Activated gamma-delta T cell treated with anti-CD3 and anti-CD28 coated beads, Interleukin-2, amount 50 U/mL, for 16 hours (primary cell): ENCODE data around the gene CCDC88B.

Experiments used
- DNase-seq: peaks from one replicate; pipeline ENCODE4 v3.0.0-alpha.2; 2020; ENCODE audit warnings: low read depth

Gene CCDC88B

DNA sequence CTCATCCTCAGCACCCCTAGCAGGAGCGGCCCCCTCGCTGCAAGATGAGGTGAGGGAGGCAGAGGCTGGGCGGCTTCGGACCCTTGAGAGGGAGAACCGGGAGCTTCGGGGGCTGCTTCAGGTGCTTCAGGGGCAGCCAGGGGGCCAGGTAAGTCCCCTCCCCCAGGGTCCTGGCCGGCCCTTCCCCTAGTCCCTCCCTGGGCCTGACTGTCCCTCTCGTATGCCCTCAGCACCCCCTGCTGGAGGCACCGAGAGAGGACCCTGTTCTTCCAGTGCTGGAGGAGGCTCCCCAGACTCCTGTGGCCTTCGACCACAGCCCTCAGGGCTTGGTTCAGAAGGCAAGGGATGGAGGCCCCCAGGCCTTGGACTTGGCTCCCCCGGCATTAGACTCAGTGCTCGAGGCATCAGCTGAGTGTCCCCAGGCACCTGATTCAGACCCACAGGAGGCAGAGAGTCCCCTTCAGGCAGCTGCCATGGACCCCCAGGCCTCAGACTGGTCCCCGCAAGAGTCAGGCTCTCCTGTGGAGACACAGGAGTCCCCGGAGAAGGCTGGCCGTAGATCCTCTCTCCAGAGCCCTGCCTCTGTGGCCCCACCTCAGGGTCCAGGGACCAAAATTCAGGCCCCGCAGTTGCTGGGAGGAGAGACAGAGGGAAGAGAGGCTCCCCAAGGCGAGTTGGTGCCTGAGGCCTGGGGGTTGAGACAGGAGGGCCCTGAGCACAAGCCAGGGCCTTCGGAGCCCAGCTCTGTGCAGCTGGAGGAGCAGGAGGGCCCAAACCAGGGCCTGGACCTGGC is 4.0 kb downstream of the CCDC88B start:
- no peak for DNase-seq

DNA sequence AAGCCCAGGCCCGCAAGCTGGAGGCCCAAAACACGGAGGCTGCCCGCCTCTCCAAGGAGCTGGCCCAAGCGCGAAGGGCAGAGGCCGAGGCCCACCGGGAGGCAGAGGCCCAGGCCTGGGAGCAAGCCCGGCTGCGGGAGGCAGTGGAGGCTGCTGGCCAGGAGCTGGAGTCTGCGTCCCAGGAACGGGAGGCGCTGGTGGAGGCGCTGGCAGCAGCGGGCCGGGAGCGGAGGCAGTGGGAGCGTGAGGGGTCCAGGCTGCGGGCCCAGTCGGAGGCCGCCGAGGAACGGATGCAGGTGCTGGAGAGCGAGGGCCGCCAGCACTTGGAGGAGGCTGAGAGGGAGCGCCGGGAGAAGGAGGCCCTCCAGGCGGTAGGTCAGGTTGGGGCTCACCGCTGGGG is 4.8 kb downstream of the CCDC88B start:
- no peak for DNase-seq

DNA sequence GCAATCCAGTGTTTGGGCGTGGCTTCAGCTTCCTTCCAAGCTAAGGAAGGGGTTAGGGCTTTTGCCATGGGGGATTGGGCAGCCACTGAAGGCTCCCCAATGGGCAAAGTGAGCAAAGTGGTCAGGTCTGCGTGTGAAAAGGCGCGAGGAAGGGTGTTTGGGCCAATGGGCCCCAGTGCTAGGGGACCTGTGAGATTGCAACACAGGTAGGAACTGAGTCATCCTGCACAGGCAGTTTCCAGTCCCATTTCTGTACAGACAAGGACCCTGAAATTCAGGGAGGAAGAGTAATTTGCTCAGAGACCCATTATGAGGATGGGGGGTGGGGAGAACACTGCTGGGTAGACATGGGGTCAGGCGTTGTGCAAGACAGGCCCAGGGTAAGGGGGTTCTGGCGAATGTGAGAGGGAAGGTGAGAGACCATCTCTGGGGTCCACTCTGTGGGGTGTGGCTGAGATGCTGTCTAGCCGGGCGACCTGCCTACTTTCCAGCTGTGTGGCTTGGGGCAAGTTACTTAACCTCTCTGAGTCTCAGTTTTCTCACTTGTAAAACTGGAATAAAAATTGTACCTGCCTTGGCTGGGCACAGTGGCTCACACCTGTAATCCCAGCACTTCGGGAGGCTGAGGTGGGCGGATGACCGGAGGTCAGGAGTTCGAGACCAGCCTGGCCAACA is 7.3 kb downstream of the CCDC88B start:
- DNase-seq: no peak

DNA sequence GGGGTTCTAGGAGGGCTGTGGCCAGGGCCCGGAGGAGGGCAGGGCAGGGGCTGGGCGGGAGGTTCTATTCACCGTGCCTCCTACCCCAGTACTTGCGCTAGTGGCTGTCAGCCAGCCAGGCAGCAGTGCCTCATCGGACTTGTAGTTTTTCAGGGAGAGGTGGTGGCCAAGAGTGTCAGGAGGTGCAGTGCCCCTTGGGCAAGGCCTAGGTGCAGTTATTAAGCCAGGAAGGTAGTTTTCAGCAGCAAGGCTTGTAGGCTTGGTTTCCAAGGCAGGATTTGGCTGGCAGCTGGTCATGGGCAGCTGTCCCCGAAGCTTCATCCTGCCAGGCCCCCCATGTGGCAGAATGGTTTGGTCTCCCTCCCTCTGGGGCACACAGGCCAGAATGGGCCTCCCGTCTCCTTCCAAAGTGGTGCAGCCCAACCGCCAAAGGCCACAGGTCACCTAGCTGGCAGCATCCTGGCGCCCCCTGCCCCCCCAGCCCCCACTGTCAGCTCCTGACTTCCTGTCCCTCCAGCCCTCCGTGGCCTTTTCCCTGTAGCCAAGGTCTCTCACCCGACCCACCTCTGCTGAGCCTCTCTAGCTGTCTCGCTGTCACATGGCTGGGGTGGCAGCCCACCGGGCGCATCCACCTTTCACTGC is 8.5 kb downstream of the CCDC88B start:
- DNase-seq: no peak

DNA sequence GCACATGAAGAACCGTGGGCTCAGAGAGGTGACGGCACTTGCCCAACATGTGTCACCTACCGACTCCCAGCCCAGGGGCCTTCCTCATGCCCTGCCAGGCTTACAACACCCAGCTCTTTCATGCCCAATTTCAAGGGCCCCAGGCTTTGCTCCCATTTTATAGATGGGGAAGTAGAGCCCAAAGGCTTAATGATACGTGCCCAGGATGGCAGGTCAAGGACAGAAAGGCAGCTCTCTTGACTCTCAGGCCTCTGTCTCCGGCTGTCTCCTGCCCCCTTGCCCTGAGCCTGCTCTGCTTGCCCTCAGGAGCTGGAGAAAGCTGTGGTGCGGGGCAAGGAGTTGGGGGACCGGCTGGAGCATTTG is 9.0 kb downstream of the CCDC88B start:
- DNase-seq: no peak

DNA sequence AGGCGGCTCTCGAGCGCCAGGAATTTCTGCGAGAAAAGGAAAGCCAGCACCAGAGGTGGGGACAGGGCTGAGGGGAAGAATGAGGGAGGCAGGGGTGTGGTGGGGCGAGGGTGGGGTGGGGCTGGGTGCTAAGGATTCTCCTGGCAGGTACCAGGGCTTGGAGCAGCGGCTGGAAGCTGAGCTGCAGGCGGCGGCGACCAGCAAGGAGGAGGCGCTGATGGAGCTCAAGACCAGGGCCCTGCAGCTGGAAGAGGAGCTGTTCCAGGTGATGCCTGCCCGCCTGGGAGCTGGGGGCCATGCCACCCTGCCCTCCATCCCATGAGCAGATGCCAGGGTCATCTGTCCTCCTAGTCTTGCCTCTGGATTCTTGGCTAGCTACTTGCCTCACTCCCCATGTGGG is 9.4 kb downstream of the CCDC88B start:
- DNase-seq: no peak

- no peak for DNase-seq
These were observed 11.2 kb downstream of the CCDC88B start for GRCh38 chr11:64351136-64351631.

DNA sequence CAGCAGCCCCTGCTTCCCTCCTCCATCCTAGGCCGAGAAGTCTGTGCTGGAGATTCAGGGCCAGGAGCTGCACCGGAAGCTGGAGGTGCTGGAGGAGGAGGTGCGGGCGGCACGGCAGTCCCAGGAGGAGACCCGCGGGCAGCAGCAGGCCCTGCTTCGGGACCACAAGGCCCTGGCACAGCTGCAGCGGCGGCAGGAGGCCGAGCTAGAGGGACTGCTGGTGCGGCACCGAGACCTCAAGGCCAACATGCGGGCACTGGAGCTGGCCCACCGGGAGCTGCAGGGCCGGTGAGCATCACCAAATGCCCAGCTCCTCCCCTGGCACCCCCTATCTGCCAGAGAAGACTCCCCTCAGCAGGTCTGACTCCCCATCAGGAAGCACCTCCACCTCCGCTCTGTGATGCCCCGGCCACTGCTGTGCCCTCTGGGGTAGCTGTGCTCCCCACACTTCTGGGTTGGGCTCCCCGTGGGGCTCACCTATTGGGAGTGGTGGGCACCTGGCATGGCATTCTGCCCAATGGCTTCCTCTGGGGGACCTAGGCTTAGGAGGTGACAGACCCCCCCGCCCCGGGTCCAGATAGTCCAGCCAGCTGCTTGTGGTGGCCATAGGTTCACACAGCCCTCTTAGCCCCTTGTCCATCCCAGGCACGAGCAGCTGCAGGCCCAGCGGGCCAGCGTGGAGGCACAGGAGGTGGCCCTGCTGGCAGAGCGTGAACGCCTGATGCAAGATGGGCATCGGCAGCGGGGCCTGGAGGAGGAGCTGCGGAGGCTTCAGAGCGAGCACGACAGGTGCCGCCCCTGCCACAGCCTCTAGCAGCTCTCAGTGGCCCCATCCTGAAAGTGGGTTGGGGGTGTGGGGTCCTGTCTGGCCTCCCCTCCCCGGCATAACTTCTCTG is 12.3 kb downstream of the CCDC88B start:
- no peak for DNase-seq

- DNase-seq: no peak
These were observed 13.2 kb downstream of the CCDC88B start for GRCh38 chr11:64352995-64353714.

GRCh38 chr11:64353715-64354506 is 13.9 kb downstream of the CCDC88B start:
- DNase-seq: no peak

GRCh38 chr11:64355078-64355940 is 15.3 kb downstream of the CCDC88B start:
- DNase-seq: no peak

- DNase-seq: no peak
These were observed 16.8 kb downstream of the CCDC88B start for GRCh38 chr11:64356498-64357411.

- no peak for DNase-seq
These were observed 17.4 kb downstream of the CCDC88B start for GRCh38 chr11:64357446-64357845.

DNA sequence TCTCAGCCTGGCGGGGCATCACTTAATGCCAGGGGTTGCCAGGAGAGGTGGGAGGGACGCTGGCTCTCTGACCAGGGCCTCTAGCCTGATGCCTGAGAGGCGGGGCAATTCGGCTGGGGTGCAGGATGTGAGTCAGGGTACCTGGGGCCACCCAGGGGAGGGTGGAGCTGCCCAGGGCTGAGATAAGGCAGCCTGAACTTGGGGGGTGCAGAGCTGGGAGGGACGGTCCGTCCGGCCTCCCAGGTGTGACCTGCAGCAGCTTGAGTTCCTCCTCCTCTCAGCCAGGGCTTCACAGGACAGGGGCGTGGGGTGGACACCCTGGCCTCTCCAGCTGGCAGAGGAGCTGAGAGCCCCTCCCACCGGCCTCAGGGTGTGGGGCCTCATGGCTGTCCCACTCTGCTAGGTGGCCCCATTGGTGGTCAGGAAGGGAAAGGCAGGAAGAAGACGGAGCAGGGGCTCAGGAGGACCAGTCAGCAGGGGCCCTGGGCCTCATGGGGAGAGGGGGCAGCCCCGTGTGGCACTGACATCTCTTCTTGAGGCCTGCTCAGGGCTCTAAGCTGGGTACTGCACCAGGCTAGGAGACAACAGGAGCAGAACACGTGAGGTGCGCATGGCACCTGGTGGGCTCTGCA is 18.0 kb downstream of the CCDC88B start:
- DNase-seq: no peak

DNA sequence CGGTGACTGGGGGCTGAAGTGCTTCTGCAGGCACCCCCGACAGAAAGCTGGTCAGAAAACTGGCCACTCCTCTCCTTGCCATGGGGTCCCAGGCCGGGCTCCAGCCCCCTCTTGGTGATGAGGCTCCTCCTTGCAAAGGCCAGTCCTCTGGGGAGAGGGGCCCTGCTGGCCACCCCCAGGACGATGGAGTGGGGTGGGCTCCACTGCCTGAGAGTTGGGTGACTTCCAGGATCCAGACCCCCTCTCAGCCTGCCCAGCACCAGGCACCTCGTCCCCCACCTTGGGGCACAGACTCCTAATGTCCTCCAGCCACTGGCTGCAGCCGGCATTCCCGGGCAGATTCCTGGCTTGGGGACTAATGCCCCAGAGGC is 18.5 kb downstream of the CCDC88B start:
- no peak for DNase-seq

GRCh38 chr11:64358907-64359711 is 19.1 kb downstream of the CCDC88B start, which contains the start of gene RPS6KA4:
TSS of gene RPS6KA4 (plus strand) at chr11:64359162. CDS start at chr11:64359236, 74 bp downstream.
- DNase-seq: no peak
